Measurements from ENCODE around the gene SLC6A11. TPM values are rescaled to one million over a fixed set of nuclear protein-coding genes. Genes with fewer than 3 reads are reported as not detected.

The SLC6A11 gene
- total RNA-seq, 2 experiments from 2014 or later, result not detected

- intact Hi-C loops (cut with micrococcal nuclease), result no loop called here
- CTCF ChIA-PET, result interaction anchor here (0.9 kb wide), 1 partner anchor 30 kb away, joined by 3 read pairs; no protein-coding TSS in a partner anchor
- Mint-ChIP-seq H3K27me3 (peaks cover 10% of the 10 kb centered on the region), H3K9me3 (no peaks in the 10 kb centered on the region), H3K4me1 (ENCODE audit: low read depth) (no peaks in the 10 kb centered on the region), H3K27ac (no peak overlapping the region), H3K4me3 (no peak overlapping the region), H3K36me3 (no peaks in the 10 kb centered on the region)
- POLR2A ChIA-PET, result no interaction called here
- DNase-seq, result no peak
Observed at GRCh38 chr3:10917176-10917575, 101.1 kb downstream of the SLC6A11 start.

- intact Hi-C loops (cut with micrococcal nuclease), result no loop called here
- no peak overlapping the region for H3K4me3 Mint-ChIP-seq
- DNase-seq, result no peak
- no peaks in the 10 kb centered on the region for H3K4me1 Mint-ChIP-seq (ENCODE audit: low read depth)
- no peaks in the 10 kb centered on the region for H3K9me3 Mint-ChIP-seq
- H3K27ac Mint-ChIP-seq, result no peak overlapping the region
- H3K27me3 Mint-ChIP-seq, result peaks cover 6% of the 10 kb centered on the region
- ChIA-PET POLR2A (no interaction called here), CTCF (interaction anchor here (0.9 kb wide), 1 partner anchor 29 kb away, joined by 3 read pairs; no protein-coding TSS in a partner anchor)
- H3K36me3 Mint-ChIP-seq, result no peaks in the 10 kb centered on the region
Observed at GRCh38 chr3:10918011-10918410, 102.0 kb downstream of the SLC6A11 start.

- Mint-ChIP-seq H3K4me1 (ENCODE audit: low read depth) (no peaks in the 10 kb centered on the region), H3K27me3 (peaks cover 6% of the 10 kb centered on the region), H3K36me3 (no peaks in the 10 kb centered on the region), H3K9me3 (no peaks in the 10 kb centered on the region), H3K27ac (no peak overlapping the region), H3K4me3 (no peak overlapping the region)
- POLR2A ChIA-PET, result no interaction called here
- intact Hi-C loops (cut with micrococcal nuclease), result no loop called here
- CTCF ChIA-PET, result no interaction called here
- DNase-seq, result no peak
Observed at GRCh38 chr3:10919636-10920035, 103.6 kb downstream of the SLC6A11 start.

GRCh38 chr3:10925436-10926255, 109.6 kb downstream of the SLC6A11 start:
- H3K4me3 Mint-ChIP-seq, result no peak overlapping the region
- no peaks in the 10 kb centered on the region for H3K4me1 Mint-ChIP-seq (ENCODE audit: low read depth)
- H3K27me3 Mint-ChIP-seq, result peaks cover 2% of the 10 kb centered on the region
- CTCF ChIA-PET, result no interaction called here
- no peak overlapping the region for H3K27ac Mint-ChIP-seq
- intact Hi-C loops (cut with micrococcal nuclease), result no loop called here
- no peak for DNase-seq
- H3K36me3 Mint-ChIP-seq, result no peaks in the 10 kb centered on the region
- no peaks in the 10 kb centered on the region for H3K9me3 Mint-ChIP-seq
- POLR2A ChIA-PET, result no interaction called here

- no peak overlapping the region for H3K4me3 Mint-ChIP-seq
- CTCF ChIA-PET, result no interaction called here
- POLR2A ChIA-PET, result no interaction called here
- DNase-seq, result no peak
- H3K4me1 Mint-ChIP-seq (ENCODE audit: low read depth), result no peaks in the 10 kb centered on the region
- H3K27me3 Mint-ChIP-seq, result peaks cover 2% of the 10 kb centered on the region
- no peaks in the 10 kb centered on the region for H3K36me3 Mint-ChIP-seq
- no peak overlapping the region for H3K27ac Mint-ChIP-seq
- intact Hi-C loops (cut with micrococcal nuclease), result no loop called here
- no peaks in the 10 kb centered on the region for H3K9me3 Mint-ChIP-seq
Observed at GRCh38 chr3:10926256-10926810, 110.3 kb downstream of the SLC6A11 start.

- Mint-ChIP-seq H3K36me3 (no peaks in the 10 kb centered on the region), H3K4me3 (no peak overlapping the region), H3K4me1 (ENCODE audit: low read depth) (no peaks in the 10 kb centered on the region), H3K9me3 (no peaks in the 10 kb centered on the region), H3K27ac (no peak overlapping the region), H3K27me3 (no peaks in the 10 kb centered on the region)
- ChIA-PET CTCF (no interaction called here), POLR2A (no interaction called here)
- DNase-seq, result no peak
- intact Hi-C loops (cut with micrococcal nuclease), result no loop called here
Observed at GRCh38 chr3:10926811-10927521, 110.9 kb downstream of the SLC6A11 start.

GRCh38 chr3:10927551-10927950, 111.5 kb downstream of the SLC6A11 start:
- H3K4me3 Mint-ChIP-seq, result no peak overlapping the region
- H3K9me3 Mint-ChIP-seq, result no peaks in the 10 kb centered on the region
- intact Hi-C loops (cut with micrococcal nuclease), result no loop called here
- H3K27ac Mint-ChIP-seq, result no peak overlapping the region
- peak; percentile 2 for DNase-seq
- no peaks in the 10 kb centered on the region for H3K4me1 Mint-ChIP-seq (ENCODE audit: low read depth)
- no peaks in the 10 kb centered on the region for H3K36me3 Mint-ChIP-seq
- POLR2A ChIA-PET, result no interaction called here
- CTCF ChIA-PET, result no interaction called here
- no peaks in the 10 kb centered on the region for H3K27me3 Mint-ChIP-seq

- H3K9me3 Mint-ChIP-seq, result no peaks in the 10 kb centered on the region
- no peak overlapping the region for H3K4me3 Mint-ChIP-seq
- no peaks in the 10 kb centered on the region for H3K27me3 Mint-ChIP-seq
- no peaks in the 10 kb centered on the region for H3K36me3 Mint-ChIP-seq
- POLR2A ChIA-PET, result no interaction called here
- H3K27ac Mint-ChIP-seq, result no peak overlapping the region
- CTCF ChIA-PET, result interaction anchor here (0.9 kb wide), 1 partner anchor 17 kb away, joined by 4 read pairs; no protein-coding TSS in a partner anchor
- intact Hi-C loops (cut with micrococcal nuclease), result no loop called here
- H3K4me1 Mint-ChIP-seq (ENCODE audit: low read depth), result no peaks in the 10 kb centered on the region
- DNase-seq, result no peak
Observed at GRCh38 chr3:10928407-10928960, 112.5 kb downstream of the SLC6A11 start.

- no peaks in the 10 kb centered on the region for H3K9me3 Mint-ChIP-seq
- H3K4me3 Mint-ChIP-seq, result no peak overlapping the region
- DNase-seq, result no peak
- H3K36me3 Mint-ChIP-seq, result no peaks in the 10 kb centered on the region
- H3K4me1 Mint-ChIP-seq (ENCODE audit: low read depth), result no peaks in the 10 kb centered on the region
- intact Hi-C loops (cut with micrococcal nuclease), result no loop called here
- H3K27ac Mint-ChIP-seq, result no peak overlapping the region
- ChIA-PET CTCF (interaction anchor here (0.9 kb wide), 1 partner anchor 16 kb away, joined by 4 read pairs; no protein-coding TSS in a partner anchor), POLR2A (interaction anchor here (0.6 kb wide), 1 partner anchor 16 kb away, joined by 3 read pairs; no protein-coding TSS in a partner anchor)
- no peaks in the 10 kb centered on the region for H3K27me3 Mint-ChIP-seq
Observed at GRCh38 chr3:10928961-10929471, 113.0 kb downstream of the SLC6A11 start.

- no peaks in the 10 kb centered on the region for H3K4me1 Mint-ChIP-seq (ENCODE audit: low read depth)
- ChIA-PET CTCF (no interaction called here), POLR2A (no interaction called here)
- no peaks in the 10 kb centered on the region for H3K36me3 Mint-ChIP-seq
- no peak overlapping the region for H3K4me3 Mint-ChIP-seq
- no peaks in the 10 kb centered on the region for H3K27me3 Mint-ChIP-seq
- intact Hi-C loops (cut with micrococcal nuclease), result no loop called here
- no peaks in the 10 kb centered on the region for H3K9me3 Mint-ChIP-seq
- no peak overlapping the region for H3K27ac Mint-ChIP-seq
- no peak for DNase-seq
Observed at GRCh38 chr3:10929978-10930665, 114.1 kb downstream of the SLC6A11 start.

- DNase-seq, result no peak
- no peak overlapping the region for H3K4me3 Mint-ChIP-seq
- ChIA-PET POLR2A (no interaction called here), CTCF (no interaction called here)
- no peaks in the 10 kb centered on the region for H3K4me1 Mint-ChIP-seq (ENCODE audit: low read depth)
- no peaks in the 10 kb centered on the region for H3K36me3 Mint-ChIP-seq
- no peak overlapping the region for H3K27ac Mint-ChIP-seq
- intact Hi-C loops (cut with micrococcal nuclease), result no loop called here
- H3K9me3 Mint-ChIP-seq, result no peaks in the 10 kb centered on the region
- H3K27me3 Mint-ChIP-seq, result no peaks in the 10 kb centered on the region
Observed at GRCh38 chr3:10930666-10931040, 114.6 kb downstream of the SLC6A11 start.

GRCh38 chr3:10932596-10932995, 116.6 kb downstream of the SLC6A11 start:
- POLR2A ChIA-PET, result no interaction called here
- Mint-ChIP-seq H3K36me3 (no peaks in the 10 kb centered on the region), H3K27me3 (no peaks in the 10 kb centered on the region), H3K4me1 (ENCODE audit: low read depth) (no peaks in the 10 kb centered on the region), H3K9me3 (no peaks in the 10 kb centered on the region), H3K4me3 (no peak overlapping the region), H3K27ac (no peak overlapping the region)
- DNase-seq, result no peak
- CTCF ChIA-PET, result no interaction called here
- intact Hi-C loops (cut with micrococcal nuclease), result no loop called here

Data from activated CD4-positive, alpha-beta memory T cell treated with anti-CD3 and anti-CD28 coated beads for 36 hours (primary cell).